Neutrophil (primary cell): ENCODE data around the gene TMEM9.

Experiments
- H3K27ac ChIP-seq: fragments of 200-600 bp; sonication (generic); 2 replicates; pipeline ENCODE4 v1.5.1; 2016; ENCODE audit warnings: mild to moderate bottlenecking, moderate library complexity
- H3K27me3 ChIP-seq: fragments of 200-600 bp; sonication (generic); 2 replicates; pipeline ENCODE4 v1.6.0; 2016; ENCODE audit warnings: mild to moderate bottlenecking
- H3K36me3 ChIP-seq: fragments of 200-600 bp; sonication (generic); 2 replicates; pipeline ENCODE4 v1.5.1; 2017
- H3K4me1 ChIP-seq, 2 experiments: fragments of 200-600 bp in 1 of 2; sonication (generic) in 1 of 2; 1 replicate in 1 of 2; 2 replicates in 1 of 2; pipeline versions ENCODE4 v1.5.1 to v1.6.1; 2013 to 2016; ENCODE audit warnings: low read depth in 1 of 2, low read length in 1 of 2, mild to moderate bottlenecking in 1 of 2, moderate library complexity in 1 of 2; ENCODE audit not compliant: control insufficient read depth in 1 of 2, insufficient read depth in 1 of 2
- H3K4me3 ChIP-seq, 2 experiments: fragments of 200-600 bp in 1 of 2; sonication (generic) in 1 of 2; 1 replicate in 1 of 2; 2 replicates in 1 of 2; pipeline ENCODE4 v1.5.1; 2013 to 2016; ENCODE audit warnings: low read depth in 1 of 2, low read length in 1 of 2, mild to moderate bottlenecking in 1 of 2, moderate library complexity in 1 of 2
- H3K9me3 ChIP-seq: fragments of 200-600 bp; sonication (generic); 2 replicates; pipeline ENCODE4 v1.5.1; 2016
- CTCF ChIP-seq: fragments of 200-600 bp; sonication (generic); IDR thresholded peaks from 2 replicates; pipeline ENCODE4 v1.5.1; 2016; ENCODE audit warnings: antibody characterized with exemption

The TMEM9 gene

GRCh38 chr1:201170533-201171062 is 16.3 kb upstream of the TMEM9 start:
- TF ChIP-seq CTCF, result peak; percentile 45
- Histone ChIP-seq H3K4me1 (peaks cover 11 to 13% of the 10 kb centered on the region in 2 experiments), H3K4me3 (peak overlapping the region; percentile 58 to 73), H3K36me3 (no peaks in the 10 kb centered on the region), H3K9me3 (no peaks in the 10 kb centered on the region), H3K27ac (no peak overlapping the region), H3K27me3 (peaks cover 28% of the 10 kb centered on the region)

GRCh38 chr1:201169971-201170532 is 15.8 kb upstream of the TMEM9 start:
- no peak overlapping the region for H3K27ac ChIP-seq
- no peak for TF ChIP-seq CTCF
- H3K9me3 ChIP-seq, result no peaks in the 10 kb centered on the region
- H3K36me3 ChIP-seq, result no peaks in the 10 kb centered on the region
- H3K27me3 ChIP-seq, result peaks cover 28% of the 10 kb centered on the region
- H3K4me3 ChIP-seq, result no peak overlapping the region
- H3K4me1 ChIP-seq, result peaks cover 11 to 13% of the 10 kb centered on the region in 2 experiments

- H3K36me3 ChIP-seq, result no peaks in the 10 kb centered on the region
- H3K27ac ChIP-seq, result no peak overlapping the region
- no peaks in the 10 kb centered on the region for H3K9me3 ChIP-seq
- no peak overlapping the region for H3K4me3 ChIP-seq
- no peak for TF ChIP-seq CTCF
- peaks cover 11 to 13% of the 10 kb centered on the region in 2 experiments for H3K4me1 ChIP-seq
- H3K27me3 ChIP-seq, result peaks cover 33% of the 10 kb centered on the region
These were observed 14.9 kb upstream of the TMEM9 start for GRCh38 chr1:201169203-201169602.

DNA sequence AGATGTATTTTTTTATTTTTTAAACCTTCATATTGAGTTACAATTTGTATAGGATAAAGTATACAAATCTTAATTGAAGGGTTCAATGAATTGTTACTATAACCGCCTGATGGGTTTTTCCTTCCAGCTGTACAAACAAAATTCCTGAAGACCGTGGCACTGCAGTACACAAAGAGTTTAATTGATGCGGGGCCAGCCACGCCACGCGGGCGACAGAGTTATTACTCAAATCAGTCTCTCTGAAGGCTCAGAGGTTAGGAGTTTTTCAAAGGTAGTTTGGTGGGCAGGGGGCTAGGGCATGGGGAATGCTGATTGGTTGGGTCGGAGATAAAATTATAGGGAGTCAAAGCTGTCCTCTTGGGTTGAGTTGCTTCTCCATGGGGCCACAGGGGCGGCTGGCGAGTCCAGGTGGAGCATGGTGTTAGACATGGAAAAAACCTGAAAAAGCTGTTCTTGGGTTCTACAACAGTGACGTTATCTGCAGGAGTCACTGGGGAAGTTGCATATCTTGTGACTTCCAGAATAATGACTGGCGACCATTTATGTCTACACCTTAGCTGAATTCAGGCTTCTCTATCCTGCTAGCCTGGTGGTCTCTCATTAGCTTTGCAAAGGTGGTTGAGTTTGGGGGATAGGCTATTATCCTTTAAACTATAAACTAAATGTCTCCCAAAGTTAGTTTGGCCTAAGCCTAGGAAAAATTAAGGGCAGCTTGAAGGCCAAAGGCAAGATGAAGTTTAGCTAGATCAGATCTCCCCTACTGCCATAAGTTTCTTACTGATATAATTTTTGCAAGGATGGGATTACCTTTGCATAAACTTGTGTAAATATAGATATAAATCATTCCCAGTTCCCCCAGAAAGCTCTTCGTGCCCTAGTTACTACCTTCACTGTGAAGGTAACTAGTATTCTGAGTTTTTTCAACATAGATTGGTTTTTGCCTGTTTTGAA is 13.0 kb upstream of the TMEM9 start:
- Histone ChIP-seq H3K27ac (no peak overlapping the region), H3K27me3 (peaks cover 28% of the 10 kb centered on the region), H3K36me3 (no peaks in the 10 kb centered on the region), H3K4me3 (no peak overlapping the region), H3K4me1 (peaks cover 11 to 13% of the 10 kb centered on the region in 2 experiments), H3K9me3 (no peaks in the 10 kb centered on the region)
- no peak for TF ChIP-seq CTCF

- Histone ChIP-seq H3K9me3 (no peaks in the 10 kb centered on the region), H3K4me1 (no peaks in the 10 kb centered on the region), H3K4me3 (no peak overlapping the region), H3K27ac (no peak overlapping the region), H3K27me3 (peaks cover 5% of the 10 kb centered on the region), H3K36me3 (no peaks in the 10 kb centered on the region)
- no peak for TF ChIP-seq CTCF
These were observed 10.4 kb upstream of the TMEM9 start for GRCh38 chr1:201164645-201165044.
